AG04450 (cell line): Measurements from ENCODE around the gene PPP1R16B. TPM values are rescaled to one million over a fixed set of nuclear protein-coding genes. Genes with fewer than 3 reads are reported as not detected.
A peak's percentile ranks its signal among the peaks of the same experiment; 100 is the strongest.
"Not testable (repeated sequence)": the region's sequence is repeated elsewhere in the genome, so short reads cannot be mapped to it uniquely, and the experiment has no call there.

Source experiments
- CTCF ChIA-PET: fragments of 300-600, 350-600 bp; formaldehyde crosslinking; extraction: SDS; loops from one replicate; lab custom pipeline; 2022; ENCODE audit warnings: antibody characterized with exemption, inconsistent platforms; lab: Charles Lee
- POLR2A ChIA-PET: fragments of 350-600 bp; formaldehyde crosslinking; extraction: SDS; loops from one replicate; lab custom pipeline; 2021; ENCODE audit warnings: antibody characterized with exemption, inconsistent platforms; lab: Yijun Ruan, JAX
- DNase-seq: peaks from one replicate; pipeline ENCODE4 v3.0.0-alpha.2; 2011; ENCODE audit warnings: low read depth, low spot score
- H3K27ac ChIP-seq: one replicate; pipeline ENCODE4 v1.5.1; 2012; ENCODE audit warnings: low read depth, low read length, control low read depth
- H3K27me3 ChIP-seq: one replicate; pipeline ENCODE4 v1.6.0; 2012; ENCODE audit warnings: low read length; ENCODE audit not compliant: control insufficient read depth, insufficient read depth
- H3K4me3 ChIP-seq: 2 replicates; pipeline ENCODE4 v1.5.1; 2011; ENCODE audit warnings: mild to moderate bottlenecking, low read depth, low read length, control low read depth
- H3K9me3 ChIP-seq: 2 replicates; pipeline ENCODE4 v1.5.1; 2012; ENCODE audit warnings: low read length; ENCODE audit not compliant: control insufficient read depth, insufficient read depth
- polyA plus RNA-seq: library from polyadenylated mRNA; depleted of rRNA; stranded (reverse); fragments of >200 nt; gene quantifications from 2 replicates; pipeline ENCODE4 v1.2.3, GENCODE V29; 2011
- TF ChIP-seq, protein P1 (sequence below): IDR thresholded peaks from 2 replicates; pipeline ENCODE4 v1.5.1; 2011; ENCODE audit warnings: low read depth, low read length, control low read depth, inconsistent platforms

PPP1R16B gene
- polyA plus RNA-seq, 1 experiment: not detected

DNA sequence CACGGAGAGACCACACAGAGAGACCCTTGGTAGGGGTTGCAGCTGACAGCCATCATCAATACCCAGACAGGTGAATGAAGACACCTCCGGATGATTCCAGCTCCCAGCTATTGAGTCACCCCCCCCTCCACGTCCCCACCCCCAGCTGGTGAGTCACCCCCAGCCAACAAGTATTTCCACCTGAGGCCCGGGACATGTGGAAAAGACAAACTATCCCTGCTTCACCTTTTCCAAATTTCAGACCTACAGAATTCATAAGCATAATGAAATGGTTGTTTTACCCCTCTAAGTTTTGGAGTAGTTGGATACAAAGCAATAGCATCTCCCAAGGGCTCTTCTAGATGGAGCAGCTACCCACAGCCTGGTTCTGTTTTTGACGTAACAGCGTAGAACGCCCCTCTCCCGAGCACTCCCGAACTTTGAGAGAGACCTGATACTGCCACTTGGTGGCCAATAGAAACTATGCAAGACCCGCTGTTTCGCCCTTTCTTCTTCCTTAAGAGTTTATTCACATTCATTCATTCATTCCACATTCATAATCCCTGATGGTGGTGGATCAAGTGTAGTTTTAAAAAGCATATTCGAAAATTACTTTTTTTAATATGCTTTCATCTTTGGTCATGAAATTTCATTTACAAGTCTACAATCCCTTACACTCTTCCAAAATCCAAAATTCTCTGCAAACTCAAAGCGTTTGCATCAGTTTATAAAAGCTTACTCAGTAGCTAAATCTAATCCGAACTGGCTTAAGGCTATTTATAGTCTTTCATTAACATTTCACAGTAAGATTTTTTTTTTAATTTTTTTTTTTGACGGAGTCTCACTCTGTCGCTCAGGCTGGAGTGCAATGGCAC lies 15.1 kb upstream of the PPP1R16B start:
- ChIA-PET CTCF (no interaction called here), POLR2A (no interaction called here)
- peaks cover 2% of the 10 kb centered on the region; the same call in 1 of the 2 replicates for H3K9me3 ChIP-seq
- peaks cover 3% of the 10 kb centered on the region for H3K27me3 ChIP-seq
- H3K27ac ChIP-seq: no peak overlapping the region
- TF ChIP-seq, protein P1, sequence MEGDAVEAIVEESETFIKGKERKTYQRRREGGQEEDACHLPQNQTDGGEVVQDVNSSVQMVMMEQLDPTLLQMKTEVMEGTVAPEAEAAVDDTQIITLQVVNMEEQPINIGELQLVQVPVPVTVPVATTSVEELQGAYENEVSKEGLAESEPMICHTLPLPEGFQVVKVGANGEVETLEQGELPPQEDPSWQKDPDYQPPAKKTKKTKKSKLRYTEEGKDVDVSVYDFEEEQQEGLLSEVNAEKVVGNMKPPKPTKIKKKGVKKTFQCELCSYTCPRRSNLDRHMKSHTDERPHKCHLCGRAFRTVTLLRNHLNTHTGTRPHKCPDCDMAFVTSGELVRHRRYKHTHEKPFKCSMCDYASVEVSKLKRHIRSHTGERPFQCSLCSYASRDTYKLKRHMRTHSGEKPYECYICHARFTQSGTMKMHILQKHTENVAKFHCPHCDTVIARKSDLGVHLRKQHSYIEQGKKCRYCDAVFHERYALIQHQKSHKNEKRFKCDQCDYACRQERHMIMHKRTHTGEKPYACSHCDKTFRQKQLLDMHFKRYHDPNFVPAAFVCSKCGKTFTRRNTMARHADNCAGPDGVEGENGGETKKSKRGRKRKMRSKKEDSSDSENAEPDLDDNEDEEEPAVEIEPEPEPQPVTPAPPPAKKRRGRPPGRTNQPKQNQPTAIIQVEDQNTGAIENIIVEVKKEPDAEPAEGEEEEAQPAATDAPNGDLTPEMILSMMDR: peak; percentile 22; the same call in 1 of the 2 replicates
- no peak for DNase-seq
- no peak overlapping the region for H3K4me3 ChIP-seq

DNA sequence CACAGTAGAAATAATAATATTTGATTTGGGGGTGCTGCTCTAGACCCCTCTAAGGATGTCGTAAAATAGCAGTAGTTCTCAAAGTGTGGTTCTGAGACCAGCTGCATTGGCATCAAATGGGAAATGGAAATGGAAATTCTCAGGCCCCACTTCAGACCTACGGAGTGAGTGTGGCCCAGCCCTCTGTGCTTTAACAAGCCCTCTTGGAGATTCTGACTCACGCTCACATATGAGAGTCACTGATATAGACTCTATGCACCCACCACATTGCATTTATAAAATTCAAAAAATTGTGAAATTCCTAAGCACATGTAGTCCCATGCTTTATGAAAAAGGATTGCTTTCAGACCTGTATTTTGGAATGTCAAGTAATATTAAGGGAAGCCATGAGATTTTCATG lies 14.2 kb upstream of the PPP1R16B start:
- ChIA-PET CTCF (no interaction called here), POLR2A (no interaction called here)
- no peak for DNase-seq
- H3K4me3 ChIP-seq: no peak overlapping the region
- no peak overlapping the region for H3K27ac ChIP-seq
- TF ChIP-seq, protein P1: no peak
- H3K9me3 ChIP-seq: peaks cover 2% of the 10 kb centered on the region; the same call in 1 of the 2 replicates
- H3K27me3 ChIP-seq: peaks cover 5% of the 10 kb centered on the region

DNA sequence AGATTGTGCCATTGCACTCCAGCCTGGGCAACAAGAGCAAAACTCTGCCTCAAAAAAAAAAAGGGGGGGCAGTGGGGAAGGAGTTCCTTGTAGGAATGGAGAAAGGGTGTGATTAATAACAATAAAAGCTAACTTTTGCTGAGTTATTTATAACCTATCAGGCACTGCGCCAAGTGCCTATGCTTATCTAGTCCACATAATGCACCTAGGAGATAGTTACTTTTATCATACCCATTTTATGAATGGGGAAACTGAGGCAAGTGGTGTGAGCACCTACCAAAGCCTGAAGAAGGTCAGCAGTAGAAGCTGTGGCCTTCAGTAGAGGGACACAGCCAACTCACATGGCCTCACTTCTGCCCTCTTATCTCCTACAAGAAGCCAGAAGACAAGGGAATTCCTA lies 13.6 kb upstream of the PPP1R16B start:
- peaks cover 2% of the 10 kb centered on the region; the same call in 1 of the 2 replicates for H3K9me3 ChIP-seq
- no peak overlapping the region for H3K27ac ChIP-seq
- TF ChIP-seq, protein P1: no peak
- CTCF ChIA-PET: no interaction called here
- H3K4me3 ChIP-seq: no peak overlapping the region
- peaks cover 5% of the 10 kb centered on the region for H3K27me3 ChIP-seq
- no peak for DNase-seq
- POLR2A ChIA-PET: no interaction called here

DNA sequence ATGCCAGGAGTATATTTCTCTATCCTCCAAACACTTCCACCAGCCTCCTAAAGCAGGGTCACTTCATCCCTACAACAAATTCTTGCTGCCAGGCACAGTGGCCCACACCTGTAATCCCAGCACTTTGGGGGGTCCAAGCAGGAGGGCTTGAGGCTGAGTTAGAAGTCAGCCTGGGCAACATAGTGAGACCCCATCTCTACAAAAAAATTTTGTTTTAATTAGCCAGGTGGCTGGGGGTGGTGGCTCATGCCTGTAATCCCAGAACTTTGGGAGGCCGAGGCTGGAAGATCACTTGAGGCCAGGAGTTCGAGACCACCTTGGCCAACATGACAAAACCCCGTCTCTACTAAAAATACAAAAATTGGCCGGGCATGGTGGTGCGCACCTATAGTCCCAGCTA lies 11.4 kb upstream of the PPP1R16B start:
- H3K9me3 ChIP-seq, H3K27ac ChIP-seq, POLR2A ChIA-PET, DNase-seq, H3K27me3 ChIP-seq, CTCF ChIA-PET, H3K4me3 ChIP-seq: not testable (repeated sequence)

DNA sequence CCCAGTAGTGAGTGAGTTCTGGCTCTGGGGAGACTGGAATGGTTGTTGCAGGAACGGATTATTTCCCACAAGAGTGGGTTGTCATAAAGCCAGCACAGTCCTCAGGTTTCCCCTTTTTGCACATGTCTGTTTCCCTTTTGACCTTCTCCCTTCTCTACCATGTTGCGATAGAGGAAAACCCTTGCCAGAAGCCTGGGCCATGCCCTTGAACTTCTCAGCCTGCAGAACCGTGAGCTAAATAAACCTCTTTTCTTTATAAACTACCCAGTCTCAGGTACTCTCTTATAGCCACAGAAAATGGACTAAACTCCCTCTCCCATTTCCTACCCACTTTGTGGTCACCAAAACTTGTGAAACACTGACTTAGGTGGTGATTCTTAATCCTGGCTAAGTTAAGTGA lies 7.2 kb upstream of the PPP1R16B start:
- ChIA-PET CTCF (no interaction called here), POLR2A (no interaction called here)
- H3K4me3 ChIP-seq: no peak overlapping the region
- peaks cover 5% of the 10 kb centered on the region for H3K27me3 ChIP-seq
- no peaks in the 10 kb centered on the region for H3K9me3 ChIP-seq
- TF ChIP-seq, protein P1: no peak
- DNase-seq: no peak
- H3K27ac ChIP-seq: no peak overlapping the region
